ENCODE data around the gene NSMCE4A.
"Not testable (repeated sequence)": the region's sequence is repeated elsewhere in the genome, so short reads cannot be mapped to it uniquely, and the experiment has no call there.

Gene NSMCE4A

GRCh38 chr10:121975295-121976086, 474 bp upstream of the NSMCE4A start:
- H3K27ac ChIP-seq: peak overlapping the region; percentile 97
- no peak for TF ChIP-seq ZFX (IDR thresholded peaks at IDR 0.05; ENCODE audit: borderline replicate concordance)
- TF ChIP-seq CTCF (IDR thresholded peaks at IDR 0.05): peak; percentile 65

GRCh38 chr10:121974019-121974534, 940 bp downstream of the NSMCE4A start:
- TF ChIP-seq CTCF (IDR thresholded peaks at IDR 0.05) (no peak), ZFX (IDR thresholded peaks at IDR 0.05; ENCODE audit: borderline replicate concordance) (no peak)
- peak overlapping the region; percentile 97 for H3K27ac ChIP-seq

GRCh38 chr10:121969086-121969485, 5.9 kb downstream of the NSMCE4A start:
- not testable (repeated sequence) for H3K27ac ChIP-seq

GRCh38 chr10:121965996-121966395, 9.0 kb downstream of the NSMCE4A start:
- TF ChIP-seq CTCF (IDR thresholded peaks at IDR 0.05) (no peak), ZFX (IDR thresholded peaks at IDR 0.05; ENCODE audit: borderline replicate concordance) (no peak)

GRCh38 chr10:121961456-121961855, 13.6 kb downstream of the NSMCE4A start:
- TF ChIP-seq ZFX (IDR thresholded peaks at IDR 0.05; ENCODE audit: borderline replicate concordance) (no peak), CTCF (IDR thresholded peaks at IDR 0.05) (no peak)
- H3K27ac ChIP-seq: no peak overlapping the region

More at GRCh38 chr10:121965996-121966395, 9.0 kb downstream of the NSMCE4A start:
- no peak overlapping the region for H3K27ac ChIP-seq

- no peak overlapping the region for H3K27ac ChIP-seq
- TF ChIP-seq CTCF (IDR thresholded peaks at IDR 0.05) (no peak), ZFX (IDR thresholded peaks at IDR 0.05; ENCODE audit: borderline replicate concordance) (no peak)
Measured at GRCh38 chr10:121959671-121960070, 15.3 kb downstream of the NSMCE4A start.

- H3K27ac ChIP-seq: 0 out of 2 replicates have a peak overlapping the region, but pooled peaks have one; percentile 18
- TF ChIP-seq ZFX (IDR thresholded peaks at IDR 0.05; ENCODE audit: borderline replicate concordance) (no peak), CTCF (IDR thresholded peaks at IDR 0.05) (no peak)
Measured at GRCh38 chr10:121956111-121957061, 18.6 kb downstream of the NSMCE4A start.
